Liver (tissue), 9 donors: ENCODE data around the gene CCDC112. TPM values are rescaled to one million over a fixed set of nuclear protein-coding genes. Genes with fewer than 3 reads are reported as not detected.

Source experiments
- DNase-seq: peaks from one replicate; pipeline ENCODE4 v3.0.0-alpha.2; 2017; ENCODE audit warnings: low spot score
- H3K27ac ChIP-seq, 2 donors: one replicate each; pipeline ENCODE4 v1.7.0; 2013; ENCODE audit warnings: inconsistent platforms in 2 of 2, low read length in 2 of 2, control low read depth in 1 of 2, low read depth in 1 of 2, mild to moderate bottlenecking in 1 of 2
- H3K27me3 ChIP-seq, 4 donors: one replicate each; pipeline versions ENCODE4 v1.6.1 to v1.7.0; 2013; ENCODE audit warnings: low read length in 3 of 4, inconsistent platforms in 1 of 4, mild to moderate bottlenecking in 1 of 4, moderate library complexity in 1 of 4; ENCODE audit not compliant: control insufficient read depth in 4 of 4, insufficient read depth in 4 of 4
- H3K36me3 ChIP-seq, 4 donors: one replicate each; pipeline versions ENCODE4 v1.6.1 to v1.7.0; 2013; ENCODE audit warnings: low read length in 3 of 4, mild to moderate bottlenecking in 3 of 4, low read depth in 1 of 4, moderate library complexity in 1 of 4; ENCODE audit not compliant: control insufficient read depth in 4 of 4, insufficient read depth in 3 of 4
- H3K4me1 ChIP-seq, 4 donors: one replicate each; pipeline versions ENCODE4 v1.6.1 to v1.7.0; 2013; ENCODE audit warnings: low read length in 3 of 4, mild to moderate bottlenecking in 3 of 4, moderate library complexity in 1 of 4; ENCODE audit not compliant: control insufficient read depth in 4 of 4, insufficient read depth in 4 of 4
- H3K4me3 ChIP-seq, 3 donors: one replicate each; pipeline versions ENCODE4 v1.6.1 to v1.7.0; 2013; ENCODE audit warnings: low read length in 3 of 3, control low read depth in 1 of 3, low read depth in 1 of 3, mild to moderate bottlenecking in 1 of 3
- H3K9ac ChIP-seq, 2 donors: one replicate each; pipeline ENCODE4 v1.7.0; 2013; ENCODE audit warnings: low read length in 2 of 2, mild to moderate bottlenecking in 2 of 2, moderate library complexity in 2 of 2, control low read depth in 1 of 2, low read depth in 1 of 2
- H3K9me3 ChIP-seq, 4 donors: one replicate each; pipeline versions ENCODE4 v1.6.1 to v1.7.0; 2013; ENCODE audit warnings: low read length in 3 of 4; ENCODE audit not compliant: control insufficient read depth in 4 of 4
- EGR1 ChIP-seq, 2 donors: IDR thresholded peaks; 2 replicates each; pipeline ENCODE4 v1.6.1; 2016 to 2018; ENCODE audit warnings: antibody characterized with exemption in 2 of 2, low read depth in 2 of 2
- FOXA1 ChIP-seq: IDR thresholded peaks from 2 replicates; pipeline ENCODE4 v1.6.1; 2016; ENCODE audit warnings: antibody characterized with exemption
- FOXA2 ChIP-seq: IDR thresholded peaks from 2 replicates; pipeline ENCODE4 v1.6.1; 2016; ENCODE audit warnings: antibody characterized with exemption
- GABPA ChIP-seq, 2 donors: IDR thresholded peaks in 1 of 2; conservative IDR thresholded peaks in 1 of 2; 2 replicates each; pipeline ENCODE4 v1.6.1; 2016; ENCODE audit warnings: antibody characterized with exemption in 2 of 2, mild to moderate bottlenecking in 1 of 2, moderate library complexity in 1 of 2
- HNF4A ChIP-seq, 2 donors: conservative IDR thresholded peaks; 2 replicates each; pipeline ENCODE4 v1.6.1; 2016; ENCODE audit warnings: antibody characterized with exemption in 2 of 2, mild to moderate bottlenecking in 2 of 2
- HNF4G ChIP-seq: IDR thresholded peaks from 2 replicates; pipeline ENCODE4 v1.6.1; 2016; ENCODE audit warnings: antibody characterized with exemption
- JUND ChIP-seq, 2 donors: IDR thresholded peaks; 2 replicates each; pipeline ENCODE4 v1.6.1; 2016; ENCODE audit warnings: antibody characterized with exemption in 2 of 2
- RAD21 ChIP-seq, 2 donors: IDR thresholded peaks; 2 replicates each; pipeline ENCODE4 v1.6.1; 2016; ENCODE audit warnings: antibody characterized with exemption in 2 of 2, mild to moderate bottlenecking in 2 of 2
- RXRA ChIP-seq, 2 donors: IDR thresholded peaks; 2 replicates each; pipeline ENCODE4 v1.6.1; 2017 to 2018; ENCODE audit warnings: antibody characterized with exemption in 2 of 2, mild to moderate bottlenecking in 1 of 2
- SP1 ChIP-seq: IDR thresholded peaks from 2 replicates; pipeline ENCODE4 v1.6.1; 2018; ENCODE audit warnings: antibody characterized with exemption, mild to moderate bottlenecking
- TAF1 ChIP-seq: conservative IDR thresholded peaks from 2 replicates; pipeline ENCODE4 v1.6.1; 2016; ENCODE audit warnings: antibody characterized with exemption, mild to moderate bottlenecking
- YY1 ChIP-seq: IDR thresholded peaks from 2 replicates; pipeline ENCODE4 v1.6.1; 2016; ENCODE audit warnings: antibody characterized with exemption, mild to moderate bottlenecking
- WGBS: extraction: QIAGEN DNeasy Blood & Tissue Kit; methylation state at CpG from one replicate; pipeline ENCODE4 v1.1.7; 2013; 5-methylcytosine and 5-hydroxymethylcytosine counted together
- polyA plus RNA-seq, 2 donors: library from polyadenylated mRNA; stranded (reverse) in 1 of 2; unstranded in 1 of 2; fragments of 200-250 nt in 1 of 2; fragments of >200 nt in 1 of 2; fragmentation: Nextera tagmentation in 1 of 2; extraction: Ambion mirVana in 1 of 2; gene quantifications; one replicate each; pipeline versions ENCODE4 v1.2.1 to v1.2.3, GENCODE V29; 2013 to 2015
- total RNA-seq, 2 donors: library from RNA; depleted of rRNA; stranded (reverse); fragments of >200 nt; gene quantifications; one replicate each; pipeline ENCODE4 v1.2.3, GENCODE V29; 2014
- TF ChIP-seq, protein P1 (sequence below): IDR thresholded peaks from 2 replicates; pipeline ENCODE4 v1.6.1; 2016; ENCODE audit warnings: antibody characterized with exemption, mild to moderate bottlenecking
- TF ChIP-seq, protein P2 (sequence below): IDR thresholded peaks from 2 replicates; pipeline ENCODE4 v1.6.1; 2016; ENCODE audit warnings: antibody characterized with exemption
- TF ChIP-seq, protein P3 (sequence below): IDR thresholded peaks from 2 replicates; pipeline ENCODE4 v1.6.1; 2016; ENCODE audit warnings: antibody characterized with exemption
- TF ChIP-seq, protein P4 (sequence below): fragments of 150-350 bp; IDR thresholded peaks from 2 replicates; pipeline ENCODE4 v1.5.1; 2017; ENCODE audit warnings: improper control_type of control experiment, low read depth, low read length; ENCODE audit not compliant: missing input control
- TF ChIP-seq, protein P5 (sequence below): IDR thresholded peaks from 2 replicates; pipeline ENCODE4 v1.6.1; 2016; ENCODE audit warnings: antibody characterized with exemption
- donor health status: healthy.
- donor health status: healthy.
- donor health status: healthy.
- donor health status: healthy.
- donor health status: healthy.

Gene CCDC112
- total and polyA plus RNA-seq, 4 donors: 0.75 to 1.6 (median 1.1) TPM

DNA sequence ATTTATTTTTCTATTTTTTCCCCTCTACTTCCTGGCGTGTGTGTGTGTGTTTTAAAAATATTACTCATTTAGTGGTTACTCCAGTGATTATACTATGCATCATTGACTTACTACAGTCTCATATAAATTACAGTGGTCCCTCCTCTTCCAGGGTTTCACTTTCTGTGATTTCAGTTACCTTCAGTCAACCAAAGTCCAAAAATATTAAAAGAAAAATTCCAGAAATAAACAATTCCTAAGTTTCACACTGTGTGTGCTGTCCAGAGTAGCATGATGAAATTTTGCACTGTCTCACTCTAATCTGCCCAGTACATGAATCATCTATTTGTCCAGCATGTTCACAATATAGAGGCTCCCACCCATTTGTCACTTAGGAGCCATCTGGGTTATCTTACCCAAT is 47.4 kb upstream of the CCDC112 start:
- Histone ChIP-seq H3K36me3 (no peaks in the 10 kb centered on the region), H3K27me3 (no peaks in the 10 kb centered on the region), H3K27ac (no peak overlapping the region), H3K4me1 (peaks cover 0 to 6% (median 0%) of the 10 kb centered on the region in 4 donors), H3K9ac (no peak overlapping the region), H3K4me3 (no peak overlapping the region), H3K9me3 (peaks cover 0 to 4% (median 0%) of the 10 kb centered on the region in 4 donors)
- no peak for DNase-seq
- 85% methylated on average over 1 of the region's 1 CpG for WGBS
- TF ChIP-seq HNF4G (no peak), GABPA (IDR thresholded peaks at IDR 0.05 in 1 of 2, conservative IDR thresholded peaks at IDR 0.05 in 1 of 2) (no peak), YY1 (no peak), EGR1 (IDR thresholded peaks at IDR 0.05; ENCODE audit: low read depth in 2 of 2) (no peak), FOXA1 (no peak), FOXA2 (no peak), RAD21 (IDR thresholded peaks at IDR 0.05) (no peak), TAF1 (no peak), SP1 (no peak), JUND (IDR thresholded peaks at IDR 0.05) (peak in 1 of 2 donors; percentile 30), HNF4A (conservative IDR thresholded peaks at IDR 0.05) (peak in 1 of 2 donors; percentile 33), RXRA (IDR thresholded peaks at IDR 0.05) (peak in 1 of 2 donors; percentile 15)
- TF ChIP-seq, protein P1, sequence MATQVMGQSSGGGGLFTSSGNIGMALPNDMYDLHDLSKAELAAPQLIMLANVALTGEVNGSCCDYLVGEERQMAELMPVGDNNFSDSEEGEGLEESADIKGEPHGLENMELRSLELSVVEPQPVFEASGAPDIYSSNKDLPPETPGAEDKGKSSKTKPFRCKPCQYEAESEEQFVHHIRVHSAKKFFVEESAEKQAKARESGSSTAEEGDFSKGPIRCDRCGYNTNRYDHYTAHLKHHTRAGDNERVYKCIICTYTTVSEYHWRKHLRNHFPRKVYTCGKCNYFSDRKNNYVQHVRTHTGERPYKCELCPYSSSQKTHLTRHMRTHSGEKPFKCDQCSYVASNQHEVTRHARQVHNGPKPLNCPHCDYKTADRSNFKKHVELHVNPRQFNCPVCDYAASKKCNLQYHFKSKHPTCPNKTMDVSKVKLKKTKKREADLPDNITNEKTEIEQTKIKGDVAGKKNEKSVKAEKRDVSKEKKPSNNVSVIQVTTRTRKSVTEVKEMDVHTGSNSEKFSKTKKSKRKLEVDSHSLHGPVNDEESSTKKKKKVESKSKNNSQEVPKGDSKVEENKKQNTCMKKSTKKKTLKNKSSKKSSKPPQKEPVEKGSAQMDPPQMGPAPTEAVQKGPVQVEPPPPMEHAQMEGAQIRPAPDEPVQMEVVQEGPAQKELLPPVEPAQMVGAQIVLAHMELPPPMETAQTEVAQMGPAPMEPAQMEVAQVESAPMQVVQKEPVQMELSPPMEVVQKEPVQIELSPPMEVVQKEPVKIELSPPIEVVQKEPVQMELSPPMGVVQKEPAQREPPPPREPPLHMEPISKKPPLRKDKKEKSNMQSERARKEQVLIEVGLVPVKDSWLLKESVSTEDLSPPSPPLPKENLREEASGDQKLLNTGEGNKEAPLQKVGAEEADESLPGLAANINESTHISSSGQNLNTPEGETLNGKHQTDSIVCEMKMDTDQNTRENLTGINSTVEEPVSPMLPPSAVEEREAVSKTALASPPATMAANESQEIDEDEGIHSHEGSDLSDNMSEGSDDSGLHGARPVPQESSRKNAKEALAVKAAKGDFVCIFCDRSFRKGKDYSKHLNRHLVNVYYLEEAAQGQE: peak; percentile 60
- TF ChIP-seq, protein P2, sequence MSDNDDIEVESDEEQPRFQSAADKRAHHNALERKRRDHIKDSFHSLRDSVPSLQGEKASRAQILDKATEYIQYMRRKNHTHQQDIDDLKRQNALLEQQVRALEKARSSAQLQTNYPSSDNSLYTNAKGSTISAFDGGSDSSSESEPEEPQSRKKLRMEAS: no peak
- TF ChIP-seq, protein P3, sequence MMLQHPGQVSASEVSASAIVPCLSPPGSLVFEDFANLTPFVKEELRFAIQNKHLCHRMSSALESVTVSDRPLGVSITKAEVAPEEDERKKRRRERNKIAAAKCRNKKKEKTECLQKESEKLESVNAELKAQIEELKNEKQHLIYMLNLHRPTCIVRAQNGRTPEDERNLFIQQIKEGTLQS: no peak
- TF ChIP-seq, protein P4, sequence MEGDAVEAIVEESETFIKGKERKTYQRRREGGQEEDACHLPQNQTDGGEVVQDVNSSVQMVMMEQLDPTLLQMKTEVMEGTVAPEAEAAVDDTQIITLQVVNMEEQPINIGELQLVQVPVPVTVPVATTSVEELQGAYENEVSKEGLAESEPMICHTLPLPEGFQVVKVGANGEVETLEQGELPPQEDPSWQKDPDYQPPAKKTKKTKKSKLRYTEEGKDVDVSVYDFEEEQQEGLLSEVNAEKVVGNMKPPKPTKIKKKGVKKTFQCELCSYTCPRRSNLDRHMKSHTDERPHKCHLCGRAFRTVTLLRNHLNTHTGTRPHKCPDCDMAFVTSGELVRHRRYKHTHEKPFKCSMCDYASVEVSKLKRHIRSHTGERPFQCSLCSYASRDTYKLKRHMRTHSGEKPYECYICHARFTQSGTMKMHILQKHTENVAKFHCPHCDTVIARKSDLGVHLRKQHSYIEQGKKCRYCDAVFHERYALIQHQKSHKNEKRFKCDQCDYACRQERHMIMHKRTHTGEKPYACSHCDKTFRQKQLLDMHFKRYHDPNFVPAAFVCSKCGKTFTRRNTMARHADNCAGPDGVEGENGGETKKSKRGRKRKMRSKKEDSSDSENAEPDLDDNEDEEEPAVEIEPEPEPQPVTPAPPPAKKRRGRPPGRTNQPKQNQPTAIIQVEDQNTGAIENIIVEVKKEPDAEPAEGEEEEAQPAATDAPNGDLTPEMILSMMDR: no peak
- TF ChIP-seq, protein P5, sequence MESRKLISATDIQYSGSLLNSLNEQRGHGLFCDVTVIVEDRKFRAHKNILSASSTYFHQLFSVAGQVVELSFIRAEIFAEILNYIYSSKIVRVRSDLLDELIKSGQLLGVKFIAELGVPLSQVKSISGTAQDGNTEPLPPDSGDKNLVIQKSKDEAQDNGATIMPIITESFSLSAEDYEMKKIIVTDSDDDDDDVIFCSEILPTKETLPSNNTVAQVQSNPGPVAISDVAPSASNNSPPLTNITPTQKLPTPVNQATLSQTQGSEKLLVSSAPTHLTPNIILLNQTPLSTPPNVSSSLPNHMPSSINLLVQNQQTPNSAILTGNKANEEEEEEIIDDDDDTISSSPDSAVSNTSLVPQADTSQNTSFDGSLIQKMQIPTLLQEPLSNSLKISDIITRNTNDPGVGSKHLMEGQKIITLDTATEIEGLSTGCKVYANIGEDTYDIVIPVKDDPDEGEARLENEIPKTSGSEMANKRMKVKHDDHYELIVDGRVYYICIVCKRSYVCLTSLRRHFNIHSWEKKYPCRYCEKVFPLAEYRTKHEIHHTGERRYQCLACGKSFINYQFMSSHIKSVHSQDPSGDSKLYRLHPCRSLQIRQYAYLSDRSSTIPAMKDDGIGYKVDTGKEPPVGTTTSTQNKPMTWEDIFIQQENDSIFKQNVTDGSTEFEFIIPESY: no peak
